SH-SY5Y (cell line): ENCODE measurements around the gene IL4I1.

Experiments
- GATA2 ChIP-seq: IDR thresholded peaks from 2 replicates; pipeline ENCODE4 v1.6.1; 2011; ENCODE audit warnings: mild to moderate bottlenecking, low read depth, low read length
- GATA3 ChIP-seq: IDR thresholded peaks from 2 replicates; pipeline ENCODE4 v1.6.1; 2011; ENCODE audit warnings: low read depth, mild to moderate bottlenecking, low read length, moderate library complexity

- TF ChIP-seq GATA2 (no peak), GATA3 (no peak)
Measured at GRCh38 chr19:49866933-49867782, 29.5 kb downstream of the IL4I1 start, which contains the start of gene PNKP.
